Upper lobe of left lung (tissue), 4 donors: ENCODE results near the gene LDLRAD3.

Source experiments
- POLR2A ChIP-seq, 4 donors: fragments of 450-650 bp; IDR thresholded peaks; one replicate each; pipeline ENCODE4 v1.5.1; 2016 to 2017; ENCODE audit warnings: antibody characterized with exemption in 4 of 4, mild to moderate bottlenecking in 2 of 4
- POLR2AphosphoS5 ChIP-seq, 2 donors: sonication (generic); formaldehyde crosslinking; IDR thresholded peaks; one replicate each; pipeline ENCODE4 v1.5.1; 2017; ENCODE audit warnings: antibody characterized with exemption in 2 of 2
- TF ChIP-seq, protein P1 (sequence below), 6 experiments: fragments of 450-650 bp in 4 of 6; fragments of 200-600 bp in 2 of 6; sonication (generic) in 2 of 6; IDR thresholded peaks; one replicate each; pipeline ENCODE4 v1.5.1; 2016 to 2019; ENCODE audit warnings: antibody characterized with exemption in 6 of 6

DNA sequence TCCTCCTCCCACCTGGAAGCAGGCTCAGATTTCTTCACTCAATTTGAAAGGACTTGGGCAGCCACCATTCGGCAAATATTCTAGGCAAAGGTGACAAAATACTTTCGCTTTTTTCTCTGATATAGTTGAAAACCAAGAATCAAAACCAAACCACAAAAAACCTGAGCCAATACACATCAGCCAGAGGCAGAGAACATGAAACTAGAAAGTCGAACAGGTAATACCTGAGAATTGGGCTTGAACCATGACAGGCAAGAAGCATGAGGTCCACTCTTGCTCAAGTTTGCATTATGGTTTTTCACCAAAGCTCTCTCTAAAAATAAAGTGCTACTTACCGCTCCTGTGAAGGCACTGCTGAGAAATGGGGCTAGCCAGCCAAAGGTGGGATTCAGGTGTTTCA, 26.2 kb upstream of the LDLRAD3 start:
- TF ChIP-seq, protein P1, sequence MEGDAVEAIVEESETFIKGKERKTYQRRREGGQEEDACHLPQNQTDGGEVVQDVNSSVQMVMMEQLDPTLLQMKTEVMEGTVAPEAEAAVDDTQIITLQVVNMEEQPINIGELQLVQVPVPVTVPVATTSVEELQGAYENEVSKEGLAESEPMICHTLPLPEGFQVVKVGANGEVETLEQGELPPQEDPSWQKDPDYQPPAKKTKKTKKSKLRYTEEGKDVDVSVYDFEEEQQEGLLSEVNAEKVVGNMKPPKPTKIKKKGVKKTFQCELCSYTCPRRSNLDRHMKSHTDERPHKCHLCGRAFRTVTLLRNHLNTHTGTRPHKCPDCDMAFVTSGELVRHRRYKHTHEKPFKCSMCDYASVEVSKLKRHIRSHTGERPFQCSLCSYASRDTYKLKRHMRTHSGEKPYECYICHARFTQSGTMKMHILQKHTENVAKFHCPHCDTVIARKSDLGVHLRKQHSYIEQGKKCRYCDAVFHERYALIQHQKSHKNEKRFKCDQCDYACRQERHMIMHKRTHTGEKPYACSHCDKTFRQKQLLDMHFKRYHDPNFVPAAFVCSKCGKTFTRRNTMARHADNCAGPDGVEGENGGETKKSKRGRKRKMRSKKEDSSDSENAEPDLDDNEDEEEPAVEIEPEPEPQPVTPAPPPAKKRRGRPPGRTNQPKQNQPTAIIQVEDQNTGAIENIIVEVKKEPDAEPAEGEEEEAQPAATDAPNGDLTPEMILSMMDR (IDR thresholded peaks at IDR 0.05), result no peak
- TF ChIP-seq POLR2A (IDR thresholded peaks at IDR 0.05) (no peak), POLR2AphosphoS5 (IDR thresholded peaks at IDR 0.05) (no peak)
